ENCODE data around the gene IL17B.

GRCh38 chr5:149367249-149367971 is 11.7 kb downstream of the IL17B start:
- peak; percentile 83 to 90 (median 86) for TF ChIP-seq CTCF (optimal IDR thresholded peaks at IDR 0.05 in 1 of 3, IDR thresholded peaks at IDR 0.05 in 1 of 3, conservative IDR thresholded peaks at IDR 0.05 in 1 of 3; ENCODE audit: extremely low read depth in 1 of 3, insufficient read depth in 2 of 3, low read length in 3 of 3)
- TF ChIP-seq EZH2 (IDR thresholded peaks at IDR 0.05; ENCODE audit: low read length): no peak

Data from keratinocyte (primary cell).